GM21528 (cell line): ENCODE results near the gene ARHGAP24.

Experiments
- ATAC-seq: cut with Tn5 transposase; IDR thresholded peaks from one replicate; pipeline ENCODE4 v1.9.1; 2021; ENCODE audit warnings: mild to moderate bottlenecking, moderate library complexity; ENCODE audit not compliant: unreplicated experiment, low FRiP score

Gene ARHGAP24

DNA sequence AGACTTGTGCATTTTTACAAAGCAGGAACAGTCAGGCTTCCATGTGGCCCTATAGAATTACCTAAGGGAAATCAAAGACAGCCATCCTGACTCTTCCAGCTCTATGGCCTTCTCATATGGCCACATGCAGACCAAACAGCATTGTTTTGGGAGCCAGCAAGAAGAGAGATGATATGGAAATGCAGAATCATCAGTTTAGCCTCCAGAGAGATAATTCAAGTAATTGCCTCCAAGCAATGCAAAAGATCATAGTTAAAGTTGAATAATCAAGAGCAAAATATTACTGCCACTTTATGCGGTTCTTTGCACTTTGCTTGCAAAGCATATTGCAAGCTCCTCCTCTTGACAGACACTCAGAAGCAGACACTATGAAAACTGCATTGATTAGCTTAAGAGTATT is 207.4 kb downstream of the ARHGAP24 start:
- ATAC-seq = no peak

DNA sequence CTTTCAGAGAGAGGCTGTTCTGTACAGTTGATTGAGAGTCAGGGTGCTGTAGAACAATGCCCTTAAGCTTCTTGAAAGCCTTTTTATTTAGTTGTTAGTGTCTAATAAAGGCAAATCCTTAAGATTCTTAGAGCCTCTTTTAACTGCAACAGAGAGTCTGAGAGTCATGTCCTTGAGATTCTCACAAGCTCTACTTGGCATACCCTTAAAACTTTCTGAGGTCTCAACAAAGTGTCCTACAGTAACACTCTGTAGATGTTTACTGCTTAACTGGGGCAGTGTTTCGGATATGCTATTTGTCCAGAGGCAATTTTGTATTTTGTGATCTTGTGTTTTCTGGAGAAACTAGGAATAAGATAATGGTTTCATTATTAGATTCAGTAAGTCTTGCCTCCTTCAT is 209.7 kb downstream of the ARHGAP24 start:
- ATAC-seq = no peak

DNA sequence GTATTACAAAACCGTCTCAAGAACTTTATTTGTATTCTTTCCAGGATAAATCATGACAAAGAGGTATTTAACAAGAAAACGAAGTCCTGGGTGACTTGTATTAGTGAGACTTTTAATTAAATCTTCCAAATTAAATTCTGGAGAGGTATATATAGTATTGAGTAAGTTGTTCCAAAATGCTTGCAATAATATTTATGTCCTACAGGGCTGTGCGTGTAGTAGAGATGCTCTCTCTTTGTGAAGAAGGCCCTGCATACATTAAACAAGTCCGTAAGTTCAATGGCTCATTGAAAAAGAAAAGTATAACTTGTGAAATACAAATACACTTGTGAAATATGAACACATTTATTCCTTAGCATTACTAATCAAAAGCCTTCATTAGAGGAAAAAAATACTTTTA is 211.4 kb downstream of the ARHGAP24 start:
- no peak for ATAC-seq

DNA sequence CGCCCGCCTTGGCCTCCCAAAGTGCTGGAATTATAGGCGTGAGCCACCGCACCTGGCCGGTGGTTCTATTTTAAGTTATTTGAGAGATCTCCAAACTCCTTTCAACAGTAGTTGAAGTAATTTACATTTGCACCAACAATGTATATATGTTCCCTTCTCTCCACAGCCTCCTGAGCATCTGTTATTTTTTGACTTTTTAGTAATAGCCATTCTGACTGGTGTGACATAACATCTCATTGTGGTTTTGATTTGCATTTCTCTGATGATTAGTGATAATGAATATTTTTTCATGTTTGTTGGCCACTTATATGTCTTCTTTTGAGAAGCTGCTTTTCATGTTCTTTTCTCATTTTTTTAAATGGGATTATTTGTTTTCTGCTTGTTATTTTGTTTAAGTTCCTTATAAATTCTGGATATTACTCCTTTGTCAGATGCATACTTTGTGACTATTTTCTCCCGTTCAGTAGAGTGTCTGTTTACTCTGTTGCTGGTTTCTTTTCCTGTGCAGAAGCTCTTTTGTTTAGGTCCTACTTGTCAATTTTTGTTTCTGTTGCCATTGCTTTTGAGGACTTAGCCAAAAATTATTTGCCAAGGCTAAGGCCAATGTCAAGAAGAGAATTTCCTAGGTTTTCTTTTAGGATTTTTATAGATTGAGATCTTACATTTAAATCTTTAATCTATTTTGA is 213.2 kb downstream of the ARHGAP24 start:
- no peak for ATAC-seq

DNA sequence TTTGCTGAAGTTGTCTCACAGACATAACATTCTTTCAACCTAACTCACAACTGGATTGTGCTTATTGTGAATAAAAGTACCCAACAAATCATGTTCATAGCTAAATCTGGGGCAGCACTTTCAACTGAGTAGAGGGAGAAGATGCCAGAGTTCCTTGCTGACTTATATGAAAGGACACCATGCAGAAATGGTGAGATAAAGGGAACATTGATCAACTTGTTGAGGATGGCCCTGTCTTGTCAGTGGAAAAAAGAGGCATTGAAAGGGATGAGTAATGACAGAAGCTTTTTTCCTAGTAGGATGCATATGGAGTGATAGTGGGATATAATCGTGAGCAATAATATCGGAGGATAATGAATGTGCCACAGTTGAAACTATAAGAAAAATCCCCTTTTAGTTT is 221.7 kb downstream of the ARHGAP24 start:
- ATAC-seq = no peak

DNA sequence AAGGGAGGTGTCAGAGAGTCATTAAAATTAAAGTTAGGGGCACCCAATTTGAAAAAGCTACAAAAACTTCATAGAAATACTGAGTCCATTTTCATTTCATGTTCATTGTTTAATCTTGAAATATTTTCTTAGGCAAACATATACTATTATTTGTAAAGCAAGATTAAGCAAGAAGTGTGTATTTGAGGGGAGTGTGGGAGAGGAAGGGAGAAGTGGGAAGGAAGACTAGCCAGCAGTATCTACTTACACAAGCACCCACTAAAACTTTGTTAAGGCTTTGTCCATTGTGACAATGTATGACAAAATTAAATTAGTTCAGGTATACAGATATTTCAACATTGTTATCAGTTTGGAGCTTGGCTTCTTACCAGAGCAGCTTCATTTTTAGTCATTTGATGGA is 222.9 kb downstream of the ARHGAP24 start:
- no peak for ATAC-seq

DNA sequence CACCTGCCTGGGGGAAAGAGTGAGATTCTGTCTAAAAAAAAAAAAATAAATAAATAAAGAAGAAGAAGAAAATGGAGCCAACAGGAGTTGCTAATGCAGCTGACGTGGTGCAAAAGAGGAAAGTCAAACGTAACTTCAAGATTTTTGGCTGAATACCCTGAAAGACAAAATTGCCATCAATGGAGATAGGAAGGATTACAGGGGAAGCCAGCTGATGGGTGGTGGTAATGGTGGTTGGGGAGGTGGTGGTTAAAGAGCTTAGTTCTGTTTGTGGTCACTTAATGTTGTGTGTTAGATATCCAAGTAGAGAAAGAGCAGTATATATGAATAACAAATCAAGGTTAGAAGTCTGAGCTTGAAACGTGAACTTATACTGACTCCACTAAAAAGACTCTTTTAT is 225.4 kb downstream of the ARHGAP24 start:
- ATAC-seq = no peak

DNA sequence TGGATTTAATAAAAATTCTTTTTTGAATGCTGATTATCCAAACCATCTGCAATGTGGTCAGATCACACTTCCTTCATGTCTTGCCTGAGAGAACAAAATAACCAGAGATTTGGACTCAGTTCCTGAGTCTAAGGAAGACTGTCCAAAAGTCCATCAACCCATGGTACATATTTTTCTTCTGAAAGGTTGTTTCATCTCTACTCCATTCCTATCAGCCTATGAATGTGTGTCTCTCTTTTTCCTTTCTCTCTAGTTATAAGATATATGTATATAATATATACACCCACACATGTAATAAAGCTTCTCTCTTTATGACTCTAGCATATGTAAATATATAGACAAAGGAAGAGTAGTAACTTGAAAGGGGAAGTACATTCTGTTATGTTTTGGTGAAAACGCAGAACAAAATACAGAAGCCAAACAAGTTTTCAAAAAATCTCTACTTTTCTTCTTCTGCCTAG is 226.9 kb downstream of the ARHGAP24 start:
- ATAC-seq = peak; percentile 100

DNA sequence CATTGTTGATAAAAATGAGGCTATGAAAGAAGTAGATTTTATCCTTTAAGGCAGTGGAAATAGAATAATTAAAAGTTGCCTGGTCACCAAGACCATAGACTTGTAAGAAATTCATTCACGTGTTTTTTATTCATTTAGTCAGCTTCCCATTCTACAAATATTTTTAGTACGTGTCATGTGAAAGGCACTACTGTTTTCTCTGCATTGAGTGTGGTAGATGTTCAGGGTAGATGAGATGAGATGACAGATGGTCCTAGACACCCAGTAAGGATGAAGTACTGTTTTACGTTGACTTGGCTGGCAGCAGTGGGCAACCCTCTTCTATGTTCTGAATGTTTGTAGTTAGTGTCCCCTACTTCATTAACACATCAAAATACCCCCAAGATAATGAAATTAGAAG is 228.1 kb downstream of the ARHGAP24 start:
- no peak for ATAC-seq

DNA sequence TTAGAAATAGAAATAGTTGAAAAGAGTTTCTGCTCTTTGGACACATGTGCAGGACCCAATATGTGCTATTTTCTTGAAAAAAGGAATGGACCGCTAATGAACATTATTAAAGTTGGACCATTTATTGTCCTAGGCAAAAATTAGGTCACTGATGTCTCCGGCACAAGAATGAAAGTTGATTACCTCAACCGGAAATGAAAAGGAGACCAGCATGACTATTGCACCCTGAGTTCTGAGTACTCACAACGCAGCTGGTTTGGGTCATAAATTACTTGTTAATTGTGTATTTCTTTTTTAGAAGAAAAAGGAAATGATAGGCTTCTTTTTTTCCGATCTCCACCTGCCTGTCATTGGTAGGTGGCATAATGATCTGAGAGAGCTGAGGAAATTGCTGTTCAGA is 232.7 kb downstream of the ARHGAP24 start:
- no peak for ATAC-seq

DNA sequence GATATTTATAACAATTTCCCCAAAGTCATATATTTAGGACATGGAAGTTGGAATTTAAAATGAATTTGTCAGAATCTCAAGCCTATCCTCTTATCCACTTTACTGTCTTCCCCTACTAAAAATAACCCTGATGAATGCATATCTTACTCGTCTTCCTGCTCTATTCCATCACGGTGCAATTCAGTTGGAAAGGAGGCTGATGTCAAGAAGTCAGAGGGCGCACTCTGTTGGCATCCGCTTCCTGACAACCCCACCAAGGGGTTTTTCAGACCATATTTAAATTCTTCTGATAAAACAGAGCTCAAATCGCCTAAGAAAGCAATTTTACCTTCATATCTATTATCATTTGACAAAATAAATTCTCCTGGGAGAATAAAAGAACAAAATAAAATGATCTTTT is 233.5 kb downstream of the ARHGAP24 start:
- ATAC-seq = no peak

DNA sequence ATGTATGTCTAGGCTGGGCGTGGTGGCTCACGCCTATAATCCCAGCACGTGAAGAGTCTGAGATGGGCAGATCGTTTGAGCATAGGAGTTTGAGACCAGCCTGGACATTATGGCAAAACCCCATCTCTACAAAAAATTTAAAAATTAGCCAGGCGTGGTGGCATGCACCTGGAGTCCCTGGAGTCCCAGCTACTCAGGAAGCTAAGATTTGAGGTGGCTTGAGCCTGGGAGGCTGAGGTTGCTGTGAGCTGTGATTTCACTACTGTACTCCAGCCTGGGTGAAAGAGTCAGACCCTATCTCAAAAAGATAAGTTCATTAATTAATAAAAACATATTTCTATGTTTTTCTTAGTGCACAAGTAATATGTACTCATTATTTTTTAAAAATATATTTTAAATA is 238.1 kb downstream of the ARHGAP24 start:
- ATAC-seq = no peak

DNA sequence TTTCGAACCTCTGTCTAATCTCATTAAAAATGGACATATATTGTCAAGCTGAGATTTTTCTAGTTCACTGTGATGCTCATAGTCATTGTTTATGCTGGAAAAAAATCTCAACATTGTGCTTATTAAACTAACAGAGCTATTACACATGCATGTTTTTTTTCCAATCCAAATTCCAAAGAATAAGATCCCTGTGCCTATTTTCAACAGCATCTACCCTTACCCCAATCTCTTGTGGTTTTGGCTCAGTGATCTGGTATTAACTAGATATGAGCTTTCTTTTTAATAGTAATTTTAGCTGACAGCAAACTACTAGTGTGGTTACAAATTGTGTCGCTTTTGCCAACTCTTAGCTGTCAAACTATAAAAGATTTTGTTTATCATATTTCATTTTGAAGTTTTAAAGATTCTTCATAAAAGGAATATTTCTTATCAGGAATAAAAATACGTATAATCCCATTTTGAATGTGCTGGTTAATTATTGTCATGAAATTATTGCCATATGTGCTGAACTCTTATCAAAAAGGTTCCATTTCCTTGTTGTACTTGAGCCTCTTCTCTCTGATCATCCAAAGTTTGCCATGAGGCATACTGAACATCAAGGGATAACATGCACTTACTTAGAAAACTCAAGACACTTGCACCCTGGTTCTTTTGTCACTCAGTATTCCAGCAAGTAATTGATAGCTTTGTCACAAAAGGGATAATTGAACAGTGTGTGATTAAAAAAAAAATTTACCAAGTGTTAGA is 241.2 kb downstream of the ARHGAP24 start:
- no peak for ATAC-seq

DNA sequence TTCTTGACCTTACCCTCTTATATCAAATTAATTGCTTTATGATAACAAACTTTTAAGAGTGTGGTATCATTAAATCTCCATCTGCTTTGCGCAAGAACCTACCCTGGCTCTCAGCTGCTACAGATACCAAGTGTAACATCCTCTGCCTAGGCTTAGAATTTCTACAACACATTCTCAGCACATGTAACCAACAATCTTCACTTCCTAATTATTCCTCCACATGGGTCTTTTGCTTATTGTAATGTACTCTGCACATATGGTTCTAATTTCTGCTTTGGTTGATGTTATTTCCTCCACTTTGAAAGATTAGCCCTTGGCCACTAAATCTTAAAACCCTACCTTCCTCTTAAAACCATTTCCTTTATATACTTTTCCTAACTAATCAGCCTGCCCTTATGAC is 242.4 kb downstream of the ARHGAP24 start:
- ATAC-seq = no peak

DNA sequence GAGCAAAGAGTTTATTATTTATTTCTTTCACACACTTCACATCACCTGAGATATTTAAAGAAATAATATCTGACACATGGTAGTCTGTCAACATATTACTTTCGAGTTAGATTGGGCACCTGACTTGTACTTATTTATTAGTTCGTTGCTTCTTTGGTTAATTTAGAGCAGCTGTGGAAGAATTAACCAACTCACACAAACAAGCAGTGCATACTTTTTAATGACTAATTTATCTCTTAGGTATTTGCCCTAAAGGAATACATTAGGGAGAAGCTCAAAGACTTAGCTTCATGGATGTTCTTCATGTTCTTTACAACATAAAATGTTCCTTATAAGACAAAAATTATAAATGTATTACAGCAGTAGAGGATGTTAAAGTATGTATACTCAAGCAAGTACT is 242.9 kb downstream of the ARHGAP24 start:
- ATAC-seq = no peak

DNA sequence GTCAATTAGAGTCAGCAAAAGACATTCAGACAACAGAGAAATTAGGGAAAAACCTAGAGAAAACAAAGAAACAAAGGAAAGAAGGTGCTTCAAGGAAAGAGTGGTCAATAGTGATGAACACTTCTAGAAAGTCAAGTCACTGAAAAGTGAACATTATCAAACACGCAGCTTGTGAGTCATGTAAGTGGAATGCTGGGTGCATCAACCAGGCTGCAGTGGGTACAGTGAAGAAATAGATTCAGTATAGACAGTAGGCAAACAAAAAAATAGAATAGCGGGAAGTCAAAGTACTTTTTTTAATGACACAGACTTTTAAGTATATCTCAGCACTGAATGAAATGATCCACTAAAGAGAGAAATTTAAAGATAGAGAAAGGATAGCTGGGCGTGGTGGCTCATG is 245.8 kb downstream of the ARHGAP24 start:
- no peak for ATAC-seq

DNA sequence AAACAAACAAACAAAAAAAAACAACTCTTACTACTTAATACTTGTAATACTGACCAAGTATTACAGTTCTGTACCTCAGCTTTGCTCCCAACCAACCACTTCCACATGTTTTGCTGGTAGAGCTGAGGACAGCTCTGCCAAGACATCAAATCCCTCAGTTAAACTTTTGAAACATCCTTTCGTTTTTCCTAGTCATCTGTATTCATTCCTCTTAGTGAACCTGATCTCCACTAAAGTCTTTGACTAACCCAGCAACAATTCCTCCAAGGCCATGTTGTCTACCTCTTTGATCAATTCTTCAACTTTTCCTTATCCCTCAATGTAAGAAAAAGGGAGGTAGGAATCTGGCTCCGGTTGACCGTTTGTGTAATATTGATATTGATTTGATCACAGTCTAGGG is 247.5 kb downstream of the ARHGAP24 start:
- ATAC-seq = no peak

DNA sequence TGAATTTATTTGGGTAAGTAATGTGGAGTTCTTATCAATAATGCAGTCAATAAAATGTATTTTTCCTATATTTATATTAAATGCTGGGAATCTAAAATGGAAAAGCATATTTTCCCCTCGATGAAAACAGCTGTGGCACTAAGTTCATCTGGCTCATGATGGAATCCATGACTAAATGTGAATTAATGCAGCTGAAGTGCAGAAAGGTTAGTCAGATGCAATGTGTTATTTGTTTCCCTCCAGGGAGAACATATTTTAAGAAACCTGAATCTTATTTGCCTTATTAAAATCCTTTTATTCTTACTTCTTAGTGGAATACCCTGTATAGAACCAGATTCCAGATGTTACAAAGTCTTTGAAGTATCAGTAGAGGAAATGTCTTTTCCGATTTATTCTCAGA is 247.9 kb downstream of the ARHGAP24 start:
- ATAC-seq = no peak

DNA sequence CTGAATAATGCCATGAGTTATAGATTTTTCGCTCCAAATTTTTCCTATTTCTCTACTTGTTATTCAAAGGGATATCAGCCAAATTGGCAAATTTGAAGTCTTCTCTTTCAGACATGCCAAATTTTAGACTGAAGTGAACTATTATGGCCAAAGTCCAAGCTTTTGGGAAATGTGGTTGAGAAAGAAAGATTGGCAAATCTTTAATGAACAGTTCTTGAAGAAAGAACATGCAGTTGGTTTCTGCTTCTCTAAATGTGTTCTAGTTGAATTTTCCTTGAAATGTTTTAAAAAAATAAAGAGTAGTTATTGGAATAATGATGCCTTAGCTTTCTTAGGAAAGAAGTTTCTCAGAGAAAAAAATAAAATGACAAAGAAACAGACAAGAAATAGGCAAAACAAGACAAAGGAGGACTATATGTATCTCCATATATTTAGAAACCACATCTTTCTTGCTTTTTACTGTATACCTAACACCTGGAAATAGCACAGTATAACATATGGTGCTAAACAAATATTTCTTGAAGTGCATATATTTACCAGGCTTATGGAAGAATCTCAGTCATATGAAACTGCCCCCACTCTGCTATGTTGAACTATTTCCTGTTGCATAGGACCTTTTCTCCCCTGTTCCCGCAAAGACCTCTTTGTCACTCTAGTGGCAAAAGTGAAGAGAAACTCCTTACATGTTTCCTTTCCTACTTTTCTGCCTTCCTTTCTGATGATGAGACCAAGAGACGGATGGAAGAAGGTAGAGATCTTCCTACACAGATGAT is 250.0 kb downstream of the ARHGAP24 start:
- peak; percentile 58 for ATAC-seq

DNA sequence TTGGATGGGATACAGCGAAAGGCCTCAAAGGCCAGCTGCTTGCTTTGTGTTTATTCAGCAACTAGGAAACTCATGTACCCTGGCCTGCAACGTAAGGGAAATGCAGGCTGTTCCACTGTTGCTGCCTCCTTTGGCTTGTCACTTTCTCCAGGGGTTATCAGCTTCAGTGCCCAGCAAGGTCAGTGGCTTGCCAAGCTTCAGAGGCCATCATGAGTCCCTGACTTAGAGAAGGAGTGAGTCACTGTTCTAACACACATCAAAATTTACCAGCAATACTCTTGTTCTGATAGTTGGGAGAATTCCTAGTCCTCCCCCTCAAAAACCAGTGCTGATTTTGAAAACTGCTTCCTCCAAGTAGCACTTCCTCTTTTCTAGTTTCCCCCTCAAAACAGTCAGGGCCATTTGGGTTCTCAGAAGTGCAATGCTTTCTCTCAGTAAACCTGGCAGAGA is 250.8 kb downstream of the ARHGAP24 start:
- peak; percentile 92 for ATAC-seq

DNA sequence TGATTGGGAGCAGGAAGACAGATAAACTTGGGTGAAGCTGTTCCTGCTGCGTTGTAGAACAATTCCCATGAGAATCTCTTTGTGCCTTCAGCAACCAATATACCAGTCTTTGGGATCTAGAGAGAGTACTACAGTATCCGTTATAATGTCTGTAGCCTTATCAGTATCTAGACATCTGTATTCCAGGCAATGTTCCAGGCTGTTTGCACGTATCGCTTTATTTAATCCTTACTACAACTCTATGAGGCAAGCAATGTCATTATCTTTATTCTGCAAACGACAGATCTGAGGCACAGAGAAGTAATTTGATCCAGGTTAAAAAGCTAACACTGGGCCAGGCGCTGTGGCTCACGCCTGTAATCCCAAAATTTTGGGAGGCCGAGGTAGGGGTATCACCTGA is 251.6 kb downstream of the ARHGAP24 start:
- no peak for ATAC-seq
